ENCODE results near the gene EPHB4.
"Not testable (repeated sequence)": the region's sequence is repeated elsewhere in the genome, so short reads cannot be mapped to it uniquely, and the experiment has no call there.

The EPHB4 gene

DNA sequence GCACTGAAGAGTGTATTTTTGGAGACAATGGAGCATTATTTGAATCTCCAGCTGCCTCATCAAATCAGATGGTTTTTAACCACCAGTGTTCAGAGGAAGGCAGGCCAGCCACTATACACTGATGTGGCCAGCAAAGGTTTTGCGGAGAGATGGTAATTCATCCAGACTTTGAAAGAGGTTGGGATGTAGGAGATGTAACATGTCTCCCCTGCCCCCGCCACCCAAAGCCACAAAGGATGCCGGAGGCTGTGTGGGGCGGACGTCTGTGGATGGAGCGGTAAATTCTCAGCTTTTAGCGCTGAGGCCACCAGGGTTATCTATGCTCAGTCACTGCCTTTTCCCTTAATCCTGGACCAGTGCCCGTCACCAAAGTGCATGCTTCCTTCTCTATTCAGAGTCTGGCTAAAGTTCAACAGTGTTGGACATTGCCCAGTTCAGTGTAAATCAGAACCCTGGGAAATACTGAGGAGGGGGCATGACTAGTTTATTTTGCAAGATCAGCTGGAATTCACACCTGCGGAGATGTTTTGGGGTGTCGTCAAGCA, 36.2 kb upstream of the EPHB4 start:
- in situ Hi-C loops (cut with HindIII; ENCODE audit: low sequenced_read_pairs) = no loop called here
- no peak overlapping the region for H3K4me3 ChIP-seq (ENCODE audit: low read depth, low read length)
- TF ChIP-seq, protein P1, sequence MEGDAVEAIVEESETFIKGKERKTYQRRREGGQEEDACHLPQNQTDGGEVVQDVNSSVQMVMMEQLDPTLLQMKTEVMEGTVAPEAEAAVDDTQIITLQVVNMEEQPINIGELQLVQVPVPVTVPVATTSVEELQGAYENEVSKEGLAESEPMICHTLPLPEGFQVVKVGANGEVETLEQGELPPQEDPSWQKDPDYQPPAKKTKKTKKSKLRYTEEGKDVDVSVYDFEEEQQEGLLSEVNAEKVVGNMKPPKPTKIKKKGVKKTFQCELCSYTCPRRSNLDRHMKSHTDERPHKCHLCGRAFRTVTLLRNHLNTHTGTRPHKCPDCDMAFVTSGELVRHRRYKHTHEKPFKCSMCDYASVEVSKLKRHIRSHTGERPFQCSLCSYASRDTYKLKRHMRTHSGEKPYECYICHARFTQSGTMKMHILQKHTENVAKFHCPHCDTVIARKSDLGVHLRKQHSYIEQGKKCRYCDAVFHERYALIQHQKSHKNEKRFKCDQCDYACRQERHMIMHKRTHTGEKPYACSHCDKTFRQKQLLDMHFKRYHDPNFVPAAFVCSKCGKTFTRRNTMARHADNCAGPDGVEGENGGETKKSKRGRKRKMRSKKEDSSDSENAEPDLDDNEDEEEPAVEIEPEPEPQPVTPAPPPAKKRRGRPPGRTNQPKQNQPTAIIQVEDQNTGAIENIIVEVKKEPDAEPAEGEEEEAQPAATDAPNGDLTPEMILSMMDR (IDR thresholded peaks at IDR 0.05; ENCODE audit: low read depth, low read length, missing control alignments) = no peak
- DNase-seq (ENCODE audit: low read depth) = peak; percentile 51

DNA sequence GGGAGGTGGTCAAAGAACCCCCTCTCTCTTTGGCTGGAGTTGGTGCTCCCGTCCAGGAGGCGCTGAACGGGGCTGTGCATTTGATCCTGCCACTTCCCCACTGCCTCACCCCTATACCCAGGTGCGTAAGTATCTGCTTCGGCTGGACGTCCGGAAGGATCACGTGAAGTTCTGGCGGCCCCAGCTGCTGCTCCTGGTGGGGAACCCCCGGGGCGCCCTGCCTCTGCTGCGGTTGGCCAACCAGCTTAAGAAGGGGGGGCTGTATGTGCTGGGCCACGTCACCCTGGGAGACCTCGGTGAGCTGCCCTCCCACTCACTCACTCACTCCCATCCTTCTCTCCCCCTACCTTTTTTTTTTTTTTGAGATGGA, 34.3 kb upstream of the EPHB4 start:
- in situ Hi-C loops (cut with HindIII; ENCODE audit: low sequenced_read_pairs) = no loop called here
- DNase-seq (ENCODE audit: low read depth) = no peak
- H3K4me3 ChIP-seq (ENCODE audit: low read depth, low read length) = no peak overlapping the region
- TF ChIP-seq, protein P1 (IDR thresholded peaks at IDR 0.05; ENCODE audit: low read depth, low read length, missing control alignments) = no peak

DNA sequence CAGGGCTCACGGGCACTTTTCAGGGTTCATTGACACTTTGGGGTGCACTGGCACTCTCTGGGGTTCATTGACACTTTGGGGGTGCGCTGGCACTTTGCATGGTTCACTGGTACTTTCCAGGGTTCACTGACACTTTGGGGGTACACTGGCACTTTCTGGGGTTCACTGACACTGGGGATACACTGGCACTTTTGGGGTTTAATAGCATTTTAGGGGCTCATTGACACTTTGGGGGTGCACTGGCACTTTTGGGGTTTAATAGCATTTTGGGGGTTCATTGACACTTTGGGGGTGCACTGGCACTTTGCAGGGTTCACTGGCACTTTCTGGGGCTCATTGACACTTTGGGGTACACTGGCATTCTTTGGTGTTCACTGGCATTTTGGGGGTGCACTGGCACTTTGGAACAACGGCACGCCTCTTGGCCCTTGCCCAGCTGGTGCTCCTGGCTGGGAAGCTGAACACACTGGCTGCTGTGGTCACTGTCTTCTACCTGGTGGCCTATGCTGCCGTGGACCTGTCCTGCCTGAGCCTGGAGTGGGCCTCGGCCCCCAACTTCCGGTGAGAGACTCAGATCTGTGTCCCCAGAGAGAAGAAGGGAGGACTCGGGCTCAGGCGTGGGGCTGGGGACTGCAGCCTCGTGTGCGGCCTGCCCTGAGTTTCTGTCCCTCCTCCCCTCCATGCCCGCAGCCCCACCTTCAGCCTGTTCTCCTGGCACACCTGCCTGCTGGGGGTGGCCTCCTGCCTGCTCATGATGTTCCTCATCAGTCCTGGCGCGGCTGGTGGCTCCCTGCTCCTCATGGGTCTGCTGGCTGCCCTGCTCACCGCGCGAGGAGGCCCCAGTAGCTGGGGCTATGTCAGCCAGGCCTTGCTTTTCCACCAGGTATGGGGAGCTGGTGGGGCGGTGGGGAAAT, 33.6 kb upstream of the EPHB4 start:
- in situ Hi-C loops (cut with HindIII; ENCODE audit: low sequenced_read_pairs) = no loop called here

DNA sequence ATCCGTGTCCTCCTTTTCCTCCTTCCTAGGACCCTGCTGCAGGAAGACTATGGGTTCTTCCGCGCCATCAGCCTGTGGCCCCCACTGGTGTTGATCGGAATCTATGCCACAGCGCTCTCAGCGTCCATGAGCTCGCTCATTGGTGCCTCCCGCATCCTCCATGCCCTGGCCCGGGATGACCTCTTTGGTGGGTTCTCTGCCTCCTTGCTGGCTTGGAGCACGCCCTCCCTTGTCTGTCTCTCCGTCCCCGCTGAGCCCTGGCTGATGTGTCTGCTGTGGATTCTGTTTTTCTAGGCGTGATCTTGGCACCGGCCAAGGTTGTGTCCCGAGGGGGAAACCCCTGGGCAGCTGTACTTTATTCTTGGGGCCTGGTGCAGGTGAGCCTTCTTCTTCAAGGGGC, 32.5 kb upstream of the EPHB4 start:
- no peak for DNase-seq (ENCODE audit: low read depth)
- in situ Hi-C loops (cut with HindIII; ENCODE audit: low sequenced_read_pairs) = no loop called here
- TF ChIP-seq, protein P1 (IDR thresholded peaks at IDR 0.05; ENCODE audit: low read depth, low read length, missing control alignments) = no peak
- no peak overlapping the region for H3K4me3 ChIP-seq (ENCODE audit: low read depth, low read length)

More for the DNA sequence above, 33.6 kb upstream of the EPHB4 start:
- TF ChIP-seq, protein P1 (IDR thresholded peaks at IDR 0.05; ENCODE audit: low read depth, low read length, missing control alignments) = no peak
- no peak overlapping the region for H3K4me3 ChIP-seq (ENCODE audit: low read depth, low read length)
- DNase-seq (ENCODE audit: low read depth) = no peak

DNA sequence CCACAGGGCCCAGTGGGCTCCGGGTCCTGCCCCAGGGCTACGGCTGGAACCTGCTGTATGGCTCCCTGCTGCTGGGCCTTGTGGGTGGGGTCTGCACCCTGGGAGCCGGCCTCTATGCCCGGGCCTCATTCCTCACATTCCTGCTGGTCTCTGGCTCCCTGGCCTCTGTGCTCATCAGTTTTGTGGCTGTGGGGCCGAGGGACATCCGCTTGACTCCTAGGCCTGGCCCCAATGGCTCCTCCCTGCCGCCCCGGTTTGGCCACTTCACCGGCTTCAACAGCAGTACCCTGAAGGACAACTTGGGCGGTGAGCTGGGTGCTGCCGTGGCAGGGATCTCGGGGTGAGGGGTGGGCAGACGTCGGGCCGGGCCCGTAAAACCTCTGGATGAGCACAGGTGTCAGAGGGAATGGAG, 29.6 kb upstream of the EPHB4 start:
- in situ Hi-C loops (cut with HindIII; ENCODE audit: low sequenced_read_pairs) = no loop called here
- TF ChIP-seq, protein P1 (IDR thresholded peaks at IDR 0.05; ENCODE audit: low read depth, low read length, missing control alignments) = no peak
- no peak overlapping the region for H3K4me3 ChIP-seq (ENCODE audit: low read depth, low read length)
- no peak for DNase-seq (ENCODE audit: low read depth)

DNA sequence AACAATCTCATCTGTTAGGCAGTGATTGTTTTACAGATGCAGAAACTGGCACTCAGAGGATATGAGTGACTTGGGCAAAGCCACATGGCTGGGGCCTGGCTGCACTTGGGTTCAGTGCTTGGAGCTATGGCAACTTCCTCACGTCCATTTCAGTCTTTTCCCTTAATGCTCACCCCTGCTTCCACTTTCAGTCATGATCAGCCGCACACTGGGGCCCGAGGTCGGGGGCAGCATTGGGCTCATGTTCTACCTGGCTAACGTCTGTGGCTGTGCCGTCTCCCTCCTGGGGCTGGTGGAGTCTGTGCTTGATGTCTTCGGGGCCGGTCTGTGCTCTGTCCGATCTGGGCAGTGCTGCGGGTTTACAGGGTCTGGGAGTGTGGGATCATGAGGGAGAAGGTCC, 28.2 kb upstream of the EPHB4 start:
- TF ChIP-seq, protein P1 (IDR thresholded peaks at IDR 0.05; ENCODE audit: low read depth, low read length, missing control alignments) = no peak
- DNase-seq (ENCODE audit: low read depth) = no peak
- in situ Hi-C loops (cut with HindIII; ENCODE audit: low sequenced_read_pairs) = no loop called here
- no peak overlapping the region for H3K4me3 ChIP-seq (ENCODE audit: low read depth, low read length)

DNA sequence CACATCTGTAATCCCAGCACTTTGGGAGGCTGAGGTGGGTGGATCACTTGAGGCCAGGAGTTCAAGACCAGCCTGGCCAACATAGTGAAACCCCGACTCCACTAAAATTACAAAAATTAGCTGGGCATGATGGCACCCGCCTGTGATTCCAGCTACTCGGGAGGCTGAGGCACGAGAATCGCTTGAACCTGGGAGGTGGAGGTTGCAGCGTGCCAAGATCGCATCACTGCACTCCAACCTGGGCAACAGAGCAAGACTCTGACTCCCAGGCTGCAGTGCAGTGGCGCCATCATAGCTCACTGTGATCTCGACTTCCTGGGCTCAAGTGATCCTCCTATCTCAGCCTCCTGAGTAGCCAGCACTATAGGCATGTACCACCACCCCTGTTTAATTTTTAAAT, 27.6 kb upstream of the EPHB4 start:
- DNase-seq (ENCODE audit: low read depth); H3K4me3 ChIP-seq (ENCODE audit: low read depth, low read length); in situ Hi-C loops (cut with HindIII; ENCODE audit: low sequenced_read_pairs): not testable (repeated sequence)

All from astrocyte of the cerebellum (primary cell).